IPS-18a (cell line): Measurements from ENCODE around the gene NBEAL2.
"Not testable (repeated sequence)": the region's sequence is repeated elsewhere in the genome, so short reads cannot be mapped to it uniquely, and the experiment has no call there.

ENCODE experiments used
- H3K27ac ChIP-seq: one replicate; pipeline ENCODE4 v1.5.1; 2013; ENCODE audit warnings: low read length
- H3K27me3 ChIP-seq: one replicate; pipeline ENCODE4 v1.6.1; 2013; ENCODE audit warnings: mild to moderate bottlenecking, low read length; ENCODE audit not compliant: control insufficient read depth, insufficient read depth
- H3K36me3 ChIP-seq: one replicate; pipeline ENCODE4 v1.6.1; 2013; ENCODE audit warnings: low read depth, low read length; ENCODE audit not compliant: control insufficient read depth
- H3K4me1 ChIP-seq: one replicate; pipeline ENCODE4 v1.6.1; 2013; ENCODE audit warnings: low read depth, low read length; ENCODE audit not compliant: control insufficient read depth
- H3K4me3 ChIP-seq: one replicate; pipeline ENCODE4 v1.5.1; 2013; ENCODE audit warnings: low read length
- H3K9ac ChIP-seq: one replicate; pipeline ENCODE4 v1.6.1; 2013; ENCODE audit warnings: mild to moderate bottlenecking, low read length, moderate library complexity
- H3K9me3 ChIP-seq: one replicate; pipeline ENCODE4 v1.6.1; 2013; ENCODE audit warnings: low read depth, low read length; ENCODE audit not compliant: control insufficient read depth

Gene NBEAL2

DNA sequence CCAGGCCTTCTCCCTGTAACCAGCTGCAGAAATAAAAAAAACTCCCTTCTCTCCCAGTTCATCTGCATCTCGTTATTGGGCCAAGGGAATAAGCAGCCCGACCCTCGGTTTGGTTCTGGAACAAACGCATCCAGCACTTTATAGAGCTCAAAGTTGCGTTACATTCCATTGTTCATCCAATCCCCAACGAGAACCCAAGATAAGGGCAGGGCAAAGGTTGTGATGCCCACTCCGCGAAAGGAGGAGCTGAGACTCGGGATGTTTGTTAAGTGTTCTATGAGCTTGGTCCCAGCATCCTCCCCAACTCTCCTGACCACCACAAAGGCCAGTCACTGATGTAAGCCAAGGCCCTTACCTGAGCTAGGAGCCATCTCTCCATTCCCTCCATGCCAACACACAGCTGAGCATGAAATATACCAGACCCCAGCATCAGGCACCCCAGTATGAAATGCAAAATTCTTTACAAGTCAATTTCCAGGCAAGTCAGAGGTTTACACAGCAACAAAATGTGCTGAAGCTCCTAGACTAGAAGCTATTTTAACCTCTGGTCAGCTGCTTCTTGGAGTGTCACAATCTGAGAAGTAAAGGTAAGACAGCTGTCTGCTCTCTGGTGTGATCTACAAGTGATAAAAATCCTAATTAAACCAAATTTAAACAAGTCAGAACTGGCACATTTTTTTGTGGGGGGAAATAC is 20.9 kb upstream of the NBEAL2 start:
- Histone ChIP-seq H3K4me1 (peaks cover 1% of the 10 kb centered on the region), H3K27ac (no peak overlapping the region), H3K4me3 (no peak overlapping the region)

DNA sequence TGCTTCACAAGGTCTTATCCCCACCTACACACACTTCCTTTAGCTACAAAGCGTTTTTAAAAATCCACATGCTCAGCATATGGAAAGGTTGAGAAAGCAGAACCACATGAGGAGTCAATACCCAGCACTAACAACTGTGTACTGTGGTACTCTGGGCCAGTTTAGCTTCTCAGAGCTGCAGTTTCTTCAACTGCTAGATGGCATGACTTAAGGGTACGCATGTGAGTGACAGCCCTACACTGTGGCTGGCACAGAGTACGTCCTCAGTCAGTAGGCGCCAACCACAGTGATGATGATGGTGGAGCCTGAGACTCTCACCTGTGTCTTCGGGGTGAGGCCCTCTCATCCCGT is 20.3 kb upstream of the NBEAL2 start:
- no peaks in the 10 kb centered on the region for H3K27me3 ChIP-seq
- H3K27ac ChIP-seq = no peak overlapping the region
- H3K9me3 ChIP-seq = no peaks in the 10 kb centered on the region
- no peaks in the 10 kb centered on the region for H3K4me1 ChIP-seq
- no peaks in the 10 kb centered on the region for H3K36me3 ChIP-seq
- H3K4me3 ChIP-seq = no peak overlapping the region
- no peak overlapping the region for H3K9ac ChIP-seq

More for the DNA sequence above, 20.9 kb upstream of the NBEAL2 start:
- Histone ChIP-seq H3K36me3 (no peaks in the 10 kb centered on the region), H3K27me3 (no peaks in the 10 kb centered on the region), H3K9me3 (no peaks in the 10 kb centered on the region), H3K9ac (no peak overlapping the region)

- Histone ChIP-seq H3K27ac (no peak overlapping the region), H3K36me3 (no peaks in the 10 kb centered on the region), H3K9ac (no peak overlapping the region), H3K4me1 (no peaks in the 10 kb centered on the region), H3K27me3 (no peaks in the 10 kb centered on the region), H3K4me3 (no peak overlapping the region), H3K9me3 (no peaks in the 10 kb centered on the region)
Measured at GRCh38 chr3:46960081-46960701, 19.3 kb upstream of the NBEAL2 start.

DNA sequence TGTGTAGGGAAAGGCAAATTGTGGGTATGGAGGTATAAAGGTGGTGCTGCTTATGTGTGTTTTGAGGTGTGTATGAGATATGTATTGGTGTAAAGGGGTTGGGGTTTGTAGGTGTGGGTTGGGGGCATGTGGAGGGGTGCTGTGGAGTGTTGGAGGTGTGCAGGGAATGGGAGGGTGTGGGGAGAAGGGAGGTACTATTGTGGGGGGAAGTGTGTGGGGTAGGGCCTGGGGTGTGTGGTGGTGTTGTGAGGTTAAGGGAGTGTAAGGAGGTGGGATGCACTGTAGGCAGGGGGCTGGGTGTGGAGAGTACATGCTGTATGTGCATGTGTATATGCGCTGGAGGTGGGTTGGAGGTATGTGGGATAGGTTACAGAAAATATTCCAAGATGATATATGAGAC is 18.6 kb upstream of the NBEAL2 start:
- no peaks in the 10 kb centered on the region for H3K36me3 ChIP-seq
- no peak overlapping the region for H3K27ac ChIP-seq
- H3K4me3 ChIP-seq = no peak overlapping the region
- H3K4me1 ChIP-seq = no peaks in the 10 kb centered on the region
- no peaks in the 10 kb centered on the region for H3K9me3 ChIP-seq
- no peak overlapping the region for H3K9ac ChIP-seq
- no peaks in the 10 kb centered on the region for H3K27me3 ChIP-seq

- Histone ChIP-seq H3K27ac (no peak overlapping the region), H3K36me3 (no peaks in the 10 kb centered on the region), H3K4me1 (no peaks in the 10 kb centered on the region)
Measured at GRCh38 chr3:46962427-46962826, 17.0 kb upstream of the NBEAL2 start.

DNA sequence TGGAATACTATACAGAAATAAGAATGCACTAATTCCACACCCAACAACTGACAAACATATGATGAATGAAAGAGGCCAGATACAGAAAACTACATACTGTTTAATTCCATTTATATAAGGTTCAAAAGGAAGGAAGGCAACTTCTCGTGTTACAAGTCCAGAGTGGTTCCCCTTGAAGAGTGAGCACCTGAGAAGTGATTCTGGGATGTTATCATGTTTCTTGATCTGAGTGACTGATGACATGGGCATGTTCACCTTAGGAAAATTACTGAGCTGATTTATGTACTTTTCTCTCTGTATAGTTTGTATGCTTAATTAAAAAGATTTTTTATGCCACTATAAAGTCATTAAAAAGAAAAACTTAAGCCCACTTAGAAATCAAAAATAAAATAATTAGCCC is 16.5 kb upstream of the NBEAL2 start:
- Histone ChIP-seq H3K4me1 (no peaks in the 10 kb centered on the region), H3K36me3 (no peaks in the 10 kb centered on the region), H3K9me3 (no peaks in the 10 kb centered on the region), H3K4me3 (no peak overlapping the region), H3K27me3 (no peaks in the 10 kb centered on the region), H3K9ac (no peak overlapping the region), H3K27ac (no peak overlapping the region)

More at GRCh38 chr3:46962427-46962826, 17.0 kb upstream of the NBEAL2 start:
- Histone ChIP-seq H3K9ac (no peak overlapping the region), H3K27me3 (no peaks in the 10 kb centered on the region), H3K4me3 (no peak overlapping the region), H3K9me3 (no peaks in the 10 kb centered on the region)

DNA sequence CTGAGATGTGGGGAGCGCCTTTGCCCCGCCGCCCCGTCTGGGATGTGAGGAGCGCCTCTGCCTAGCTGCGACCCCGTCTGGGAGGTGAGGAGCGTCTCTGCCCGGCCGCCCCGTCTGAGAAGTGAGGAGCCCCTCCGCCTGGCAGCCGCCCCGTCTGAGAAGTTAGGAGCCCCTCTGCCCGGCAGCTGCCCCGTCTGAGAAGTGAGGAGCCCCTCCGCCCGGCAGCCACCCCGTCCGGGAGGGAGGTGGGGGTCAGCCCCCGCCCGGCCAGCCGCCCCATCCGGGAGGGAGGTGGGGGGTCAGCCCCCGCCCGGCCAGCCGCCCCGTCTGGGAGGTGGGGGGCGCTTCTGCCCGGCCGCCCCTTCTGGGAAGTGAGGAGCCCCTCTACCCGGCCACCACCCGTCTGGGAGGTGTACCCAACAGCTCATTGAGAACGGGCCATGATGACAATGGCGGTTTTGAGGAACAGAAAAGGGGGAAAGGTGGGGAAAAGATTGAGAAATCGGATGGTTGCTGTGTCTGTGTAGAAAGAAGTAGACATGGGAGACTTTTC is 15.4 kb upstream of the NBEAL2 start:
- H3K27ac ChIP-seq, H3K4me1 ChIP-seq: not testable (repeated sequence)

DNA sequence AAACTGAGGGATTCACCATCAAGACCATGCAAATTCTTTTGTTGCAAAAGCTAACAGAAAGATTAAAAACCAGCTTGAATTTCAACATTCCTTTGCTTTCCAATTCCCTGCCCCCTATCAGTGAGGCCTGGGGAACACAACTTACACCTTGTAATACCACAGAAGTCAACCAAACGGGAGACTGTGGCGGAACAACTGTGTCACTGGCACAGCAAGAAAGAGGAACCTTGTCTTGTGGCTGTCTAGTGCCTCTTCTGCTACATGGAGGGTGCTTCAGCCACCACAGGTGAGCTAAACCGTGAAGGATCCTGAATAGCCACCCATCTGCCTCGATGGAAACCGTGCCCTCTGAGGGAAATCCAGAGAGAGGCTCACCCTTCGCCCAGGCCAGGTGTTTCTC is 14.3 kb upstream of the NBEAL2 start:
- Histone ChIP-seq H3K27ac (no peak overlapping the region), H3K27me3 (no peaks in the 10 kb centered on the region), H3K4me3 (no peak overlapping the region), H3K4me1 (no peaks in the 10 kb centered on the region), H3K36me3 (no peaks in the 10 kb centered on the region), H3K9me3 (no peaks in the 10 kb centered on the region), H3K9ac (no peak overlapping the region)

More for the DNA sequence above, 15.4 kb upstream of the NBEAL2 start:
- H3K36me3 ChIP-seq, H3K9ac ChIP-seq, H3K4me3 ChIP-seq, H3K27me3 ChIP-seq, H3K9me3 ChIP-seq: not testable (repeated sequence)

- H3K27me3 ChIP-seq = no peaks in the 10 kb centered on the region
- H3K36me3 ChIP-seq = peaks cover 5% of the 10 kb centered on the region
- no peak overlapping the region for H3K4me3 ChIP-seq
- H3K9me3 ChIP-seq = no peaks in the 10 kb centered on the region
- no peaks in the 10 kb centered on the region for H3K4me1 ChIP-seq
- no peak overlapping the region for H3K27ac ChIP-seq
- H3K9ac ChIP-seq = no peak overlapping the region
Measured at GRCh38 chr3:46966811-46967210, 12.7 kb upstream of the NBEAL2 start.

DNA sequence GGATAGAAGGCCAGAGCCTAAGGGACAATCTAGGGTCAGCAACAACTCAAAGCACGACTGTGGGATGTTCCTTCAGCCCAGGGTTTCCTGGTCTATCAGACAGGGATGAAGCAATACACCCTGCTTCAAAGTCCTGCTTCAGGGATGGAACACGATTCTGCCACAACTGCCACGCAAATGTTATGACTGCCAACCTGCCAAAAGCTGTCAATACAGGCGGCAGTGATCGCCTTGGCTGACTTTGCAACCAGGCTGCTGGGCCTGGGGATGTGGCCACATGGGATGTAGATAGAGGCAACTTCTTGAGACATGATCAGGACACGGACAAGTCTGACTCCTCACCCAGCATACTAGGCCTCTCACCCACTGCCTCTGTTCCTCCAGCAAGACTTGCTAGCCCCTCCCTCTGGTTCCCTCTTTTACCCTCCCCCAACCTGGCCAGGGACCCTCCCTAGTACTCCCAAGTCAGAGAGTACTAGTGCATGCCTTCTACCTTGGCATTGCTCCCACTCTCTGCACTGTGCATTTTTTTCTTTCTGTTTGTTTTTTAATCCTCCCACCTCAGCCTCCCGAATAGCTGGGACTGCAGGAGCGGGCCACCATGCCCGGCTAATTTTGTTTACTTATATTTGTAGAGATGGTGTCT is 10.6 kb upstream of the NBEAL2 start:
- Histone ChIP-seq H3K9ac (no peak overlapping the region), H3K4me1 (no peaks in the 10 kb centered on the region), H3K9me3 (no peaks in the 10 kb centered on the region), H3K27ac (no peak overlapping the region), H3K36me3 (peaks cover 5% of the 10 kb centered on the region), H3K4me3 (no peak overlapping the region), H3K27me3 (no peaks in the 10 kb centered on the region)

GRCh38 chr3:46970391-46971091 is 8.9 kb upstream of the NBEAL2 start:
- H3K9ac ChIP-seq = no peak overlapping the region
- no peak overlapping the region for H3K4me3 ChIP-seq
- H3K27ac ChIP-seq = no peak overlapping the region
- H3K36me3 ChIP-seq = peaks cover 5% of the 10 kb centered on the region
- H3K4me1 ChIP-seq = no peaks in the 10 kb centered on the region
- no peaks in the 10 kb centered on the region for H3K9me3 ChIP-seq
- H3K27me3 ChIP-seq = no peaks in the 10 kb centered on the region
